Adrenal gland (tissue), 5 donors: ENCODE data around the gene PLAC1.

Experiments
- CTCF ChIP-seq, 6 experiments: fragments of 450-650 bp in 4 of 6; fragments of 200-600 bp in 2 of 6; sonication (generic) in 1 of 6; IDR thresholded peaks; 1 replicate in 5 of 6; 2 replicates in 1 of 6; pipeline versions ENCODE4 v1.5.1 to v1.8.0; 2016 to 2021; ENCODE audit warnings: antibody characterized with exemption in 6 of 6, mild to moderate bottlenecking in 2 of 6, moderate library complexity in 1 of 6
- POLR2A ChIP-seq, 2 donors: fragments of 450-650 bp; IDR thresholded peaks; one replicate each; pipeline ENCODE4 v1.6.1; 2017; ENCODE audit warnings: antibody characterized with exemption in 2 of 2, mild to moderate bottlenecking in 2 of 2, moderate library complexity in 1 of 2
- donor health status: DM: no; HTN: no; CAD: no.

GRCh38 chrX:134571796-134572195, 86.5 kb downstream of the PLAC1 start:
- TF ChIP-seq CTCF (IDR thresholded peaks at IDR 0.05) (no peak), POLR2A (IDR thresholded peaks at IDR 0.05) (no peak)
